Body of pancreas (tissue), 4 donors: ENCODE results near the gene BCL2L11. TPM values are rescaled to one million over a fixed set of nuclear protein-coding genes. Genes with fewer than 3 reads are reported as not detected.
"Not testable (repeated sequence)": the region's sequence is repeated elsewhere in the genome, so short reads cannot be mapped to it uniquely, and the experiment has no call there.

Experiments used
- ATAC-seq: fragments of 150-250 bp; one replicate; pipeline ENCODE4 v1.9.1; 2016
- DNase-seq, 4 donors: peaks; one replicate each; pipeline ENCODE4 v3.0.0-alpha.2; 2019
- H3K27ac ChIP-seq, 4 donors: fragments of 200-600 bp; sonication (generic); 1 replicate in 3 of 4; 2 replicates in 1 of 4; pipeline versions ENCODE4 v1.5.1 to v1.6.1; 2016 to 2019; ENCODE audit warnings: mild to moderate bottlenecking in 1 of 4, mixed read lengths in 1 of 4, moderate library complexity in 1 of 4
- H3K27me3 ChIP-seq, 2 donors: fragments of 200-600 bp; sonication (generic); one replicate each; pipeline ENCODE4 v1.6.0; 2016; ENCODE audit warnings: mild to moderate bottlenecking in 1 of 2
- H3K36me3 ChIP-seq, 2 donors: fragments of 200-600 bp; sonication (generic); replicated peaks in 1 of 2; 2 replicates each; pipeline ENCODE4 v1.5.1; 2016; ENCODE audit warnings: low read depth in 2 of 2; ENCODE audit not compliant: insufficient read depth in 1 of 2
- H3K4me1 ChIP-seq: fragments of 200-600 bp; sonication (generic); one replicate; pipeline ENCODE4 v1.6.0; 2016
- H3K4me3 ChIP-seq, 2 donors: fragments of 200-600 bp; sonication (generic); 1 replicate in 1 of 2; 2 replicates in 1 of 2; pipeline ENCODE4 v1.5.1; 2016 to 2019
- H3K9me3 ChIP-seq, 3 donors: fragments of 200-600 bp; sonication (generic); 1 replicate in 2 of 3; 2 replicates in 1 of 3; pipeline ENCODE4 v1.5.1; 2016
- POLR2A ChIP-seq, 3 donors: fragments of 450-650 bp; IDR thresholded peaks; one replicate each; pipeline ENCODE4 v1.6.1; 2016; ENCODE audit warnings: antibody characterized with exemption in 3 of 3, mild to moderate bottlenecking in 2 of 3
- WGBS, 2 donors: methylation state at CpG; one replicate each; pipeline ENCODE4 v1.1.5; 2017; 5-methylcytosine and 5-hydroxymethylcytosine counted together
- intact Hi-C: fragments of 100-400 bp; cut with DNase I; formaldehyde crosslinking; loops from one replicate; pipeline ENCODE4 v1.15.1; 2023
- total RNA-seq, 2 donors: library from RNA; depleted of rRNA; stranded (reverse); fragments of >200 nt; gene quantifications; one replicate each; pipeline ENCODE4 v1.1.0, GENCODE V29; 2016
- TF ChIP-seq, protein P1 (sequence below), 7 experiments: fragments of 450-650 bp in 4 of 7; fragments of 200-600 bp in 3 of 7; sonication (generic) in 3 of 7; IDR thresholded peaks; one replicate each; pipeline ENCODE4 v1.5.1; 2016 to 2019; ENCODE audit warnings: antibody characterized with exemption in 7 of 7

BCL2L11 gene, protein sequence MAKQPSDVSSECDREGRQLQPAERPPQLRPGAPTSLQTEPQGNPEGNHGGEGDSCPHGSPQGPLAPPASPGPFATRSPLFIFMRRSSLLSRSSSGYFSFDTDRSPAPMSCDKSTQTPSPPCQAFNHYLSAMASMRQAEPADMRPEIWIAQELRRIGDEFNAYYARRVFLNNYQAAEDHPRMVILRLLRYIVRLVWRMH
- total RNA-seq = 10 to 100 TPM; 10.9 to 18.7 TPM

DNA sequence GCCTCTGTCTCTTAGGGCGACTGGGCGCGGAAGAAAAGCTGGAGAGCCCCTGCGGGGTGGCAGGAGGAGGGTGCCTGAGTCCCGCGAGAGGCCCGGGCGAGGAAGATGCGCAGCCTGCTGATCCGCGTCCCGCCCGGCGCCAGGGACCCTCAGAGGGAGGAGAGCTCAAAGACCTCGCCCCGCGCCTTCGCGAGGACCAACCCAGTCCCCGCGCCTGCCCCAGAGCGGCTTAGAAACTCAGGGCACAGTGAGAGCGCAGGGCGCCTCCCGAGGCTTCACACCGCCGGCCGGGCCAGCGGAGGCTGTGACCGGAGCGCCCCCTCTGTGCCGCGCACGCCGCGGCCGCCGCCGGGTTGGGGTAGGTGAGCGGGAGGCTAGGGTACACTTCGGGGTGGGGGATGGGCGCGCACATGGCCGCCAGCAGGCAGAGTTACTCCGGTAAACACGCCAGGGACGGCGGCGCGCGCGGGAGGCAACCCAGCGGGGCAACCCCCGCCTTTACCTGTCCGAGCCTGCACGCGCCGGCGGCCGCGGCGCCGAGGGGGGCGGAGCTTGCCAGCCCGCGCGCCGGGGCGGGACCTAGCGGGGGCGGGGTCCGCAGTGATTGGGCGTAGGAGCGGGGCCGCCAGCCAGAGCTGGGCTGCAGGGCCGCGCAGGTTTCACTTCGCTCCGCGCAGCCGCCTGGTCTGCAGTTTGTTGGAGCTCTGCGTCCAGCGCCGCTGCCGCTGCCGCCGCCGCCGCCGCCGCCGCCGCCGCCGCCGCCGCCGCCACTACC, at the start of gene BCL2L11:
BCL2L11 (plus strand) TSS at position 662 of the 775 bp plus-strand sequence. CDS start 2,832 bp downstream, outside the sequence.
- Histone ChIP-seq H3K4me3 (peak within 1 kb of the TSS; percentile 57 to 72), H3K36me3 (peaks cover 0 to 4% of the 10 kb centered on the region in 2 donors), H3K4me1 (peaks cover 59% of the 10 kb centered on the region), H3K27ac (peak within 1 kb of the TSS; percentile 75 to 92 (median 87)), H3K9me3 (no peaks in the 10 kb centered on the region), H3K27me3 (peaks cover 0 to 6% of the 10 kb centered on the region in 2 donors)
- WGBS, 2 donors = 0% methylated on average over 14 to 73 of the region's 98 CpGs
- intact Hi-C loops = no loop called here
- TF ChIP-seq, protein P1, sequence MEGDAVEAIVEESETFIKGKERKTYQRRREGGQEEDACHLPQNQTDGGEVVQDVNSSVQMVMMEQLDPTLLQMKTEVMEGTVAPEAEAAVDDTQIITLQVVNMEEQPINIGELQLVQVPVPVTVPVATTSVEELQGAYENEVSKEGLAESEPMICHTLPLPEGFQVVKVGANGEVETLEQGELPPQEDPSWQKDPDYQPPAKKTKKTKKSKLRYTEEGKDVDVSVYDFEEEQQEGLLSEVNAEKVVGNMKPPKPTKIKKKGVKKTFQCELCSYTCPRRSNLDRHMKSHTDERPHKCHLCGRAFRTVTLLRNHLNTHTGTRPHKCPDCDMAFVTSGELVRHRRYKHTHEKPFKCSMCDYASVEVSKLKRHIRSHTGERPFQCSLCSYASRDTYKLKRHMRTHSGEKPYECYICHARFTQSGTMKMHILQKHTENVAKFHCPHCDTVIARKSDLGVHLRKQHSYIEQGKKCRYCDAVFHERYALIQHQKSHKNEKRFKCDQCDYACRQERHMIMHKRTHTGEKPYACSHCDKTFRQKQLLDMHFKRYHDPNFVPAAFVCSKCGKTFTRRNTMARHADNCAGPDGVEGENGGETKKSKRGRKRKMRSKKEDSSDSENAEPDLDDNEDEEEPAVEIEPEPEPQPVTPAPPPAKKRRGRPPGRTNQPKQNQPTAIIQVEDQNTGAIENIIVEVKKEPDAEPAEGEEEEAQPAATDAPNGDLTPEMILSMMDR (IDR thresholded peaks at IDR 0.05) = peak in 1 of 7 experiments; percentile 17
- peak; percentile 86 to 97 (median 92) for TF ChIP-seq POLR2A (IDR thresholded peaks at IDR 0.05)
- DNase-seq (peak; percentile 95 to 97 (median 96)), ATAC-seq (peak; percentile 77)

DNA sequence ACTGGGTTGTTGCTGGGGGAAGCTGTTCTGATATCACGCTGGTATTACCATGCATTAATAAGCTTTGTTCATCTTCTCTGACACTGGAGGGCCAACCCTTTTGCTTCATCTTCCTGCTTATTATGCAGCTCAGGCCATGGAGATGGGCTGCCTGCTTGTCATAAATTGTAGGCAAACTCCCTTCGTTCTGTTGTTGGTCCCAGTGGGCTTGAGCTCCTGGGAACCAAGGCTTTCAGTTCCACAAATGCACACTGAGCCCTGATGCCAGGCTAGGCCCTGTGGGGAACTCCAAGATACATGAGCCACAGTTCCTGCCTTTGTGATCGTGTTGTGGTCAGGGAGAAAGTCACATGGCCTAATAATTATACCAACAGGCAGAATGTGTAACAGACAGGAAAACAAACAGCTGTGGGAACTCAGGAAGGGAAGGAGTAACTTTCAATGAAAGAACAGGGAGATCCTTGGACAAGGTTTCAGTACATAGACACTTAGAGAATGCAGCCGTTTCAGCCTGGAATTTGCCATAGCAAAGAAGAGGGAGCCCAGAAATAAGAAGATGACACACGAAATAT, 49.0 kb upstream of the BCL2L11 start:
- no peaks in the 10 kb centered on the region for H3K36me3 ChIP-seq
- no peaks in the 10 kb centered on the region for H3K27me3 ChIP-seq
- ATAC-seq (peak; percentile 48), DNase-seq (peak in 1 of 4 donors; percentile 35)
- peaks cover 6% of the 10 kb centered on the region for H3K4me1 ChIP-seq
- no peak for TF ChIP-seq POLR2A (IDR thresholded peaks at IDR 0.05)
- TF ChIP-seq, protein P1 (IDR thresholded peaks at IDR 0.05) = no peak
- peak overlapping the region in 3 of 4 donors; percentile 11 to 36 (median 33) for H3K27ac ChIP-seq
- peaks cover 0 to 2% (median 0%) of the 10 kb centered on the region in 3 donors for H3K9me3 ChIP-seq
- 42 to 46% methylated on average over 5 of the region's 5 CpGs for WGBS, 2 donors
- H3K4me3 ChIP-seq = no peak overlapping the region
- intact Hi-C loops = no loop called here

DNA sequence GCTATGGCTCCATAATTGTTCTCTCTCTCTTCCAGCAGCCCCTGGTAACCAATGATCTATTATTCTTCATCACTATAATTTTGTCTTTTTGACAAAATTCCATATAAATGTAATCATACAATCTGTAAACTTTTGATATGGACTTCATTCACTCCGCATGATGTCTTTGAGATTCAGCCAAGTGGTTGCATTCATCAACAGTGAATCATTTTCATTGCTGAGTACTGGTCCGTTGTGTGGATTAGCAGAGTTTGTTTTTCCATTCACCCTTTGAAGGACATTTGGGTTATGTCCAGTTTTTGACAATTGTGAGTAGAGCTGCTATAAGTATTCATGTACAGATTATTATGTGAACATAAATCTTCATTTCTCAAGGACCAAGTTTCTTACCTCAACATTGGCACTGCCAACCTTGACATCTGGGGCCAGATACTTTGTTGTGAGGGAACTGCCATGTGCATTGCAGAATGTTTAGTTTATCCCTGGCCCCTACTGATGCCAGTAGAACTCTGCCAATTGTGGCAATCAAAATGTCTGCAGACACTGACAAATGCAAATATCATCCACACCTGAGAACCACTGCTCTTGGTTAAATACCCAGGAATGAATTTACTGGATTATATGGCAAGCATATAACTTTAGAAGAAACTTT, 48.4 kb upstream of the BCL2L11 start:
- H3K27me3 ChIP-seq = no peaks in the 10 kb centered on the region
- TF ChIP-seq, protein P1 (IDR thresholded peaks at IDR 0.05) = no peak
- no peak for TF ChIP-seq POLR2A (IDR thresholded peaks at IDR 0.05)
- 3 to 9% methylated on average over 2 of the region's 2 CpGs for WGBS, 2 donors
- H3K4me3 ChIP-seq = no peak overlapping the region
- peaks cover 6% of the 10 kb centered on the region for H3K4me1 ChIP-seq
- peak overlapping the region in 2 of 4 donors; percentile 11 to 33 for H3K27ac ChIP-seq
- intact Hi-C loops = no loop called here
- ATAC-seq = no peak
- H3K36me3 ChIP-seq = no peaks in the 10 kb centered on the region
- H3K9me3 ChIP-seq = peaks cover 0 to 2% (median 0%) of the 10 kb centered on the region in 3 donors
- DNase-seq = no peak

DNA sequence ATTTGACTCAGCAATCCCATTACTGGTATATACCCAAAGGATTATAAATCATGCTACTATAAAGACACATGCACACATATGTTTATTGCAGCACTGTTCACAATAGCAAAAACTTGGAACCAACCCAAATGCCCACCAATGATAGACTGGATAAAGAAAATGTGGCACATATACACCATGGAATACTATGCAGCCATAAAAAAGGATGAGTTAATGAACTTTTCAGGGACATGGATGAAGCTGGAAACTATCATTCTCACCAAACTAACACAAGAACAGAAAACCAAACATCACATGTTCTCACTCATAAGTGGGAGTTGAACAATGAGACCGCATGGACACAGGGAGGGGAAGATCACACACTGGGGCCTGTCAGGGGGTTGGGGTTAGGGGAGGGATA, 38.1 kb upstream of the BCL2L11 start:
- intact Hi-C loops, H3K36me3 ChIP-seq, H3K4me3 ChIP-seq, ATAC-seq, H3K27me3 ChIP-seq, DNase-seq, H3K9me3 ChIP-seq, H3K27ac ChIP-seq, H3K4me1 ChIP-seq: not testable (repeated sequence)
- 0% methylated on average over 1 of the region's 1 CpG for WGBS, 2 donors

DNA sequence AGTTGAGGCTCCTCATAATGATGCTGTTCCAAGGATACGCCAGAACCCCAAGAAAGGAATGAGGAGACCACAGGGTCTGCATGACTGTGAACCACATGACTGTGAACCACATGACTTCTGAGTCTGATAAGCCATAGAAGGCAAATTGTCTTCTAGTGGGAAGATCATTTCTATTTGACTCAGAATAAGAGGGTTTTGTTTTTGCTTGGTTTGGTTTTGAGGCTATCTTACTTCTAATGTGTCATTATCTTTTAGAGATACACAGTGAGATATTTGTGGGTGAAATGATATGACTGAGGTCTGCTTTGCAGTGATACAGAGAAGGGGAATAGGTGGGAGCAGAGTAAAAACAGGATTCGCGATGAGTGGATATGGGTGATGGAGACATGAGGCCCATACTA, 28.9 kb upstream of the BCL2L11 start:
- ATAC-seq (no peak), DNase-seq (no peak)
- H3K27me3 ChIP-seq = no peaks in the 10 kb centered on the region
- no peaks in the 10 kb centered on the region for H3K36me3 ChIP-seq
- no peak overlapping the region for H3K4me3 ChIP-seq
- no peak for TF ChIP-seq POLR2A (IDR thresholded peaks at IDR 0.05)
- intact Hi-C loops = no loop called here
- H3K27ac ChIP-seq = no peak overlapping the region
- no peaks in the 10 kb centered on the region for H3K4me1 ChIP-seq
- 86 to 87% methylated on average over 3 of the region's 3 CpGs for WGBS, 2 donors
- H3K9me3 ChIP-seq = no peaks in the 10 kb centered on the region
